AG09319 (cell line): ENCODE results near the gene MACF1.

ENCODE experiments used
- DNase-seq: peaks from one replicate; pipeline ENCODE4 v3.0.0-alpha.2; 2010; ENCODE audit warnings: low read depth; ENCODE audit errors: extremely low read depth
- CTCF ChIP-seq: IDR thresholded peaks from 2 replicates; pipeline ENCODE4 v1.5.1; 2011; ENCODE audit warnings: low read depth, mild to moderate bottlenecking, inconsistent platforms, low read length, moderate library complexity

The MACF1 gene

GRCh38 chr1:39358491-39358890, 154.0 kb downstream of the MACF1 start:
- no peak for TF ChIP-seq CTCF
- DNase-seq = no peak

- no peak for DNase-seq
- TF ChIP-seq CTCF = no peak
Observed at GRCh38 chr1:39359028-39359570, 154.6 kb downstream of the MACF1 start.

GRCh38 chr1:39360731-39361130, 156.2 kb downstream of the MACF1 start:
- DNase-seq = no peak
- TF ChIP-seq CTCF = no peak

GRCh38 chr1:39361446-39361845, 157.0 kb downstream of the MACF1 start:
- no peak for TF ChIP-seq CTCF
- DNase-seq = no peak

GRCh38 chr1:39363267-39363666, 158.8 kb downstream of the MACF1 start:
- DNase-seq = no peak
- TF ChIP-seq CTCF = no peak

GRCh38 chr1:39368045-39368444, 163.6 kb downstream of the MACF1 start:
- no peak for DNase-seq
- no peak for TF ChIP-seq CTCF

GRCh38 chr1:39369565-39369964, 165.1 kb downstream of the MACF1 start:
- DNase-seq = no peak
- no peak for TF ChIP-seq CTCF
